WI38 (cell line): Measurements from ENCODE around the gene CRYBA4.

Experiments
- H3K4me3 ChIP-seq: 2 replicates; pipeline ENCODE4 v1.5.1; 2011; ENCODE audit warnings: low read depth, mild to moderate bottlenecking, control low read depth, low read length
- CTCF ChIP-seq: IDR thresholded peaks from 2 replicates; pipeline ENCODE4 v1.5.1; 2012; ENCODE audit warnings: low read depth, mild to moderate bottlenecking, control low read depth, low read length

Gene CRYBA4

GRCh38 chr22:26672060-26672471, 50.3 kb downstream of the CRYBA4 start:
- TF ChIP-seq CTCF, result no peak
- peak overlapping the region; percentile 73 for H3K4me3 ChIP-seq

GRCh38 chr22:26672590-26673468, 51.1 kb downstream of the CRYBA4 start:
- H3K4me3 ChIP-seq, result peak overlapping the region; percentile 73
- peak; percentile 45 for TF ChIP-seq CTCF

- H3K4me3 ChIP-seq, result peak overlapping the region; percentile 73
- TF ChIP-seq CTCF, result no peak
Measured at GRCh38 chr22:26673486-26673885, 51.7 kb downstream of the CRYBA4 start.

GRCh38 chr22:26674211-26675190, 52.7 kb downstream of the CRYBA4 start:
- no peak for TF ChIP-seq CTCF
- H3K4me3 ChIP-seq, result peak overlapping the region; percentile 73

- H3K4me3 ChIP-seq, result no peak overlapping the region
- no peak for TF ChIP-seq CTCF
Measured at GRCh38 chr22:26675687-26676268, 54.0 kb downstream of the CRYBA4 start.

GRCh38 chr22:26677217-26677616, 55.5 kb downstream of the CRYBA4 start:
- H3K4me3 ChIP-seq, result no peak overlapping the region
- no peak for TF ChIP-seq CTCF
